GM12878 (cell line): ENCODE measurements around the gene BNC2. TPM values are rescaled to one million over a fixed set of nuclear protein-coding genes. Genes with fewer than 3 reads are reported as not detected.

Experiments used
- ATAC-seq: fragments of 200-7000 bp; cut with Tn5 transposase; 3 replicates; pipeline ENCODE4 v1.9.1; 2020; ENCODE audit warnings: mild to moderate bottlenecking, moderate library complexity
- BruUV-seq: library from RNA; stranded (reverse); fragments of 400-500 nt; replicated peaks from 2 replicates; lab custom pipeline; 2021; lab: Mats Ljungman, UMichigan
- CTCF ChIA-PET: fragments of 300-600 bp; sonication (Branson Sonifier 250); formaldehyde crosslinking; extraction: SDS; loops from one replicate; lab custom pipeline; 2021; ENCODE audit warnings: inconsistent platforms; lab: Yijun Ruan, JAX
- POLR2A ChIA-PET: fragments of 350-600 bp; formaldehyde crosslinking; extraction: SDS; loops from one replicate; lab custom pipeline; 2021; ENCODE audit warnings: inconsistent platforms; lab: Charles Lee
- RAD21 ChIA-PET: fragments of 300-600 bp; sonication (Branson Sonifier 250); formaldehyde crosslinking; loops from one replicate; lab custom pipeline; 2023; ENCODE audit warnings: antibody characterized with exemption; ENCODE audit not compliant: unreplicated experiment; lab: Charles Lee
- SMC1A ChIA-PET: fragments of 300-600 bp; sonication (Branson Sonifier 250); formaldehyde crosslinking; loops from one replicate; lab custom pipeline; 2023; ENCODE audit not compliant: unreplicated experiment, uncharacterized antibody; lab: Charles Lee
- DNase-seq: peaks from one replicate; pipeline ENCODE4 v3.0.0-alpha.2; 2011; ENCODE audit warnings: low read depth, low spot score
- FAIRE-seq: peaks from 3 replicates; lab custom pipeline; 2011; peaks lifted over from hg19 to GRCh38; lab: Jason Lieb, UNC
- H2AFZ ChIP-seq: 2 replicates; pipeline ENCODE4 v1.6.0; 2011; ENCODE audit warnings: low read depth, low read length, control low read depth; ENCODE audit not compliant: control insufficient read depth
- H3K27ac ChIP-seq: 2 replicates; pipeline ENCODE4 v1.5.1; 2011; ENCODE audit warnings: control low read depth; ENCODE audit not compliant: control insufficient read depth, insufficient read depth
- H3K27me3 ChIP-seq, 2 experiments: replicated peaks in 1 of 2; 2 replicates each; pipeline versions ENCODE4 v1.6.0 to v1.6.1; 2011; ENCODE audit warnings: low read length in 1 of 2; ENCODE audit not compliant: control insufficient read depth in 2 of 2, insufficient read depth in 2 of 2
- H3K36me3 ChIP-seq, 2 experiments: 2 replicates each; pipeline ENCODE4 v1.5.1; 2011; ENCODE audit warnings: low read length in 1 of 2; ENCODE audit not compliant: control insufficient read depth in 2 of 2, insufficient read depth in 2 of 2
- H3K4me1 ChIP-seq: 2 replicates; pipeline ENCODE4 v1.6.1; 2011; ENCODE audit warnings: mild to moderate bottlenecking, low read length, moderate library complexity, mixed read lengths; ENCODE audit not compliant: control insufficient read depth, insufficient read depth
- H3K4me2 ChIP-seq: 2 replicates; pipeline ENCODE4 v1.6.0; 2011; ENCODE audit warnings: control low read depth; ENCODE audit not compliant: control insufficient read depth, insufficient read depth
- H3K4me3 ChIP-seq: fragments of 200-600 bp; sonication (generic); 2 replicates; pipeline ENCODE4 v1.5.1; 2016
- H3K79me2 ChIP-seq: 2 replicates; pipeline ENCODE4 v1.6.0; 2011; ENCODE audit warnings: low read length; ENCODE audit not compliant: control insufficient read depth, insufficient read depth
- H3K9ac ChIP-seq: 2 replicates; pipeline ENCODE4 v1.8.0; 2011; ENCODE audit warnings: low read length, control low read depth, mixed read lengths; ENCODE audit not compliant: control insufficient read depth, insufficient read depth
- H3K9me3 ChIP-seq: replicated peaks from 3 replicates; pipeline ENCODE4 v1.5.1; 2011; ENCODE audit warnings: mild to moderate bottlenecking, low read length; ENCODE audit not compliant: control insufficient read depth, insufficient read depth
- H4K20me1 ChIP-seq: 2 replicates; pipeline ENCODE4 v1.6.0; 2011; ENCODE audit not compliant: control insufficient read depth, insufficient read depth
- CBX5 ChIP-seq: sonication (generic); IDR thresholded peaks from 2 replicates; pipeline ENCODE4 v1.6.1; 2016; ENCODE audit warnings: low read depth, moderate library complexity, mild to moderate bottlenecking, inconsistent platforms
- CHD2 ChIP-seq: IDR thresholded peaks from 2 replicates; pipeline ENCODE4 v1.6.1; 2011; ENCODE audit warnings: low read depth, low read length, improper control_type of control experiment, borderline replicate concordance
- IKZF2 ChIP-seq, 2 experiments: fragments of 450-650 bp; IDR thresholded peaks; 2 replicates each; pipeline ENCODE4 v1.6.1; 2017; ENCODE audit warnings: mild to moderate bottlenecking in 2 of 2, moderate library complexity in 2 of 2
- NR2F1 ChIP-seq: fragments of 450-650 bp; conservative IDR thresholded peaks from 2 replicates; pipeline ENCODE4 v1.6.1; 2017; ENCODE audit warnings: mild to moderate bottlenecking
- RELB ChIP-seq: fragments of 450-650 bp; IDR thresholded peaks from 2 replicates; pipeline ENCODE4 v1.6.1; 2017; ENCODE audit warnings: low read depth, mild to moderate bottlenecking, moderate library complexity
- ZNF687 ChIP-seq: fragments of 450-650 bp; IDR thresholded peaks from 2 replicates; pipeline ENCODE4 v1.6.1; 2017; ENCODE audit warnings: mild to moderate bottlenecking, moderate library complexity
- WGBS: methylation state at CpG from one replicate; pipeline ENCODE4 v1.1.6; 2016; ENCODE audit warnings: low lambda C conversion rate; ENCODE audit not compliant: insufficient replicate concordance, insufficient coverage; ENCODE audit errors: missing lambda C conversion rate; 5-methylcytosine and 5-hydroxymethylcytosine counted together
- in situ Hi-C: fragments of 300-500 bp; cut with MboI; formaldehyde crosslinking; loops from 9 replicates; pipeline ENCODE4 v1.14.3; 2018; ENCODE audit warnings: mixed read lengths
- intact Hi-C: fragments of 100-400 bp; cut with micrococcal nuclease; formaldehyde crosslinking; loops from one replicate; pipeline ENCODE4 v1.14.2; 2022; ENCODE audit not compliant: unreplicated experiment
- polyA plus RNA-seq, 11 experiments: library from polyadenylated mRNA; depleted of rRNA in 4 of 11; unstranded in 6 of 11; stranded (reverse) in 5 of 11; fragments of >200 nt; fragmentation: Nextera tagmentation in 4 of 11; fragmentation: Illumina TruSeq in 1 of 11; extraction: Ambion mirVana in 4 of 11; extraction: Trizol in 1 of 11; gene quantifications; 1 replicate in 1 of 11; 2 replicates in 10 of 11; pipeline versions ENCODE4 v1.2.1 to v1.2.3, GENCODE V29; 2011 to 2016; ENCODE audit warnings: inconsistent platforms in 2 of 11, missing spikeins in 2 of 11, low read depth in 1 of 11
- total RNA-seq, 4 experiments: library from RNA; depleted of rRNA in 3 of 4; stranded (reverse); fragments of >200 nt in 3 of 4; fragmentation: Illumina TruSeq in 1 of 4; extraction: Trizol in 1 of 4; gene quantifications; 2 replicates each; pipeline versions ENCODE4 v1.2.1 to v1.2.3, GENCODE V29; 2013 to 2021

Gene BNC2
- total and polyA plus RNA-seq, 10 of the 15 experiments (the other 5 are each of a cell fraction or from before 2014, with no cell fraction given) = 0.05 to 14.5 (median 0.26) TPM

- no peak overlapping the region for H3K4me2 ChIP-seq
- RAD21 ChIA-PET = interaction anchor here (1.1 to 1.4 kb wide), 2 partner anchors 10 to 14 kb away, joined by 3 to 4 read pairs; no protein-coding TSS in a partner anchor
- intact Hi-C loops = no loop called here
- TF ChIP-seq IKZF2 (IDR thresholded peaks at IDR 0.05) (peak; percentile 16 to 32; a peak in 1 of 4 replicates), CHD2 (peak; percentile 83), NR2F1 (no peak), ZNF687 (peak; percentile 43; the same call in 1 of the 2 replicates), RELB (peak; percentile 14; the same call in 1 of the 2 replicates), CBX5 (no peak)
- TF ChIP-seq, all 136 proteins: peak for 4
- Histone ChIP-seq H3K9ac (no peak overlapping the region), H2AFZ (0 out of 2 replicates have a peak overlapping the region, but pooled peaks have one; percentile 12), H3K9me3 (no peaks in the 10 kb centered on the region; the same call in 2 of the 3 replicates), H3K36me3 (no peaks in the 10 kb centered on the region), H4K20me1 (no peaks in the 10 kb centered on the region), H3K4me1 (no peaks in the 10 kb centered on the region), H3K4me3 (no peak overlapping the region), H3K79me2 (no peaks in the 10 kb centered on the region), H3K27me3 (no peaks in the 10 kb centered on the region), H3K27ac (no peak overlapping the region)
- FAIRE-seq (no peak), DNase-seq (no peak), ATAC-seq (peak; percentile 74)
- ChIA-PET SMC1A (interaction anchor here (0.8 to 1.4 kb wide), 3 partner anchors 9 to 11 kb away, joined by 3 to 13 read pairs (median 3); no protein-coding TSS in a partner anchor), POLR2A (interaction anchor here (1.2 kb wide), 1 partner anchor 15 kb away, joined by 4 read pairs; no protein-coding TSS in a partner anchor), CTCF (no interaction called here)
- BruUV-seq = no TSS peak
- in situ Hi-C loops = no loop called here
- WGBS = 4% methylated on average over 4 of the region's 4 CpGs
These were observed 401.3 kb downstream of the BNC2 start for GRCh38 chr9:16469184-16469583.
